Progenitor cell of endocrine pancreas (in vitro differentiated cells): ENCODE data around the gene TMEM150B. TPM values are rescaled to one million over a fixed set of nuclear protein-coding genes. Genes with fewer than 3 reads are reported as not detected.

ENCODE experiments used
- DNase-seq: peaks from one replicate; pipeline ENCODE4 v3.0.0; 2021; ENCODE audit warnings: low spot score; ENCODE audit not compliant: unreplicated experiment
- H3K27ac Mint-ChIP-seq: 2 replicates; pipeline ENCODE4 v1.8.0; 2021; ENCODE audit warnings: mild to moderate bottlenecking, moderate library complexity, mixed read lengths
- H3K27me3 Mint-ChIP-seq: 2 replicates; pipeline ENCODE4 v1.8.0; 2021; ENCODE audit warnings: mixed read lengths
- H3K36me3 Mint-ChIP-seq: 2 replicates; pipeline ENCODE4 v1.8.0; 2022; ENCODE audit warnings: mixed read lengths; ENCODE audit not compliant: insufficient read depth
- H3K4me1 Mint-ChIP-seq: 2 replicates; pipeline ENCODE4 v1.8.0; 2021; ENCODE audit warnings: low read depth, mixed read lengths
- H3K4me3 Mint-ChIP-seq: 2 replicates; pipeline ENCODE4 v1.8.0; 2021; ENCODE audit warnings: low read depth, mild to moderate bottlenecking, moderate library complexity, mixed read lengths
- H3K9me3 Mint-ChIP-seq: 2 replicates; pipeline ENCODE4 v1.8.0; 2021; ENCODE audit warnings: low read depth, mixed read lengths
- total RNA-seq: library from RNA; stranded (reverse); gene quantifications from 2 replicates; pipeline ENCODE4 v1.2.1, GENCODE V29; 2021
- TF ChIP-seq, protein P1 (sequence below): fragments of 200-600 bp; sonication (generic); IDR thresholded peaks from one replicate; pipeline ENCODE4 v1.5.0; 2021; ENCODE audit warnings: antibody characterized with exemption, mild to moderate bottlenecking; ENCODE audit not compliant: unreplicated experiment

TMEM150B gene
- total RNA-seq, 1 donor from 2014 or later: not detected

- Mint-ChIP-seq H3K4me1 (peaks cover 6% of the 10 kb centered on the region), H3K9me3 (no peaks in the 10 kb centered on the region), H3K36me3 (peaks cover 8% of the 10 kb centered on the region), H3K27ac (peak overlapping the region; percentile 20), H3K27me3 (peaks cover 32% of the 10 kb centered on the region), H3K4me3 (no peak overlapping the region)
- no peak for DNase-seq
- TF ChIP-seq, protein P1, sequence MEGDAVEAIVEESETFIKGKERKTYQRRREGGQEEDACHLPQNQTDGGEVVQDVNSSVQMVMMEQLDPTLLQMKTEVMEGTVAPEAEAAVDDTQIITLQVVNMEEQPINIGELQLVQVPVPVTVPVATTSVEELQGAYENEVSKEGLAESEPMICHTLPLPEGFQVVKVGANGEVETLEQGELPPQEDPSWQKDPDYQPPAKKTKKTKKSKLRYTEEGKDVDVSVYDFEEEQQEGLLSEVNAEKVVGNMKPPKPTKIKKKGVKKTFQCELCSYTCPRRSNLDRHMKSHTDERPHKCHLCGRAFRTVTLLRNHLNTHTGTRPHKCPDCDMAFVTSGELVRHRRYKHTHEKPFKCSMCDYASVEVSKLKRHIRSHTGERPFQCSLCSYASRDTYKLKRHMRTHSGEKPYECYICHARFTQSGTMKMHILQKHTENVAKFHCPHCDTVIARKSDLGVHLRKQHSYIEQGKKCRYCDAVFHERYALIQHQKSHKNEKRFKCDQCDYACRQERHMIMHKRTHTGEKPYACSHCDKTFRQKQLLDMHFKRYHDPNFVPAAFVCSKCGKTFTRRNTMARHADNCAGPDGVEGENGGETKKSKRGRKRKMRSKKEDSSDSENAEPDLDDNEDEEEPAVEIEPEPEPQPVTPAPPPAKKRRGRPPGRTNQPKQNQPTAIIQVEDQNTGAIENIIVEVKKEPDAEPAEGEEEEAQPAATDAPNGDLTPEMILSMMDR: no peak
Measured at GRCh38 chr19:55348317-55349034, 23.3 kb upstream of the TMEM150B start.

DNA sequence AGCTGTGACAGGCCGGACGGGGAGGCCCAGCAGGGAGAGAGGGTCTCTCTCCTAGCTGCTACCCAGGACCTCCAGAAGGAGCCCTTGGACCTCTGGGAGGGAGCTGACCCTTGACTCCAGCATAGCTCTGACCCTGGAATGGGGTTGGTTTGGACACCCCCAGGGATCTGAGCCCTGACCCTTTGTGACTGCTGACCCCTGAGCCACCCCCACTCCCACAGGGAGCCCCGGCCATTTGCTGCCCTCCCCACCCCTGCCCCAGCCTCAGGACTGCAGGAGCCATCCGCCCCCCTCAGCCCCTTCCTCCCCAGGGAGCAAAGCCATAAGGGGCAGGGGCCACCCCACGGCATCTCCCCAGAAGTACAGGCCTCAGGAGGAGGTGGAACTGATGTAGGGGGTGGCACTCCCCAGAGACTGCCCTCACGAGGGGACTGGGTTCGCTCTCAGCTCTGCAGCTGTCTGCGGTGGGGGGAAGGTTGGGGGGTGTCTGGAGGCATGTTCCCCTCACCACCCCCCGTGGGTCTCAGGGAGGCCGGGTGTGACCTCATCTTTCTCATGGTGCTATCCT lies 22.4 kb upstream of the TMEM150B start:
- H3K36me3 Mint-ChIP-seq: peaks cover 8% of the 10 kb centered on the region

GRCh38 chr19:55346725-55347441 lies 21.7 kb upstream of the TMEM150B start:
- no peak for DNase-seq
- no peak overlapping the region for H3K4me3 Mint-ChIP-seq
- H3K27ac Mint-ChIP-seq: no peak overlapping the region
- no peaks in the 10 kb centered on the region for H3K9me3 Mint-ChIP-seq
- TF ChIP-seq, protein P1: no peak
- H3K4me1 Mint-ChIP-seq: peaks cover 6% of the 10 kb centered on the region
- peaks cover 16% of the 10 kb centered on the region for H3K27me3 Mint-ChIP-seq
- H3K36me3 Mint-ChIP-seq: peaks cover 8% of the 10 kb centered on the region

More for the DNA sequence above, 22.4 kb upstream of the TMEM150B start:
- Mint-ChIP-seq H3K27ac (no peak overlapping the region), H3K4me3 (no peak overlapping the region), H3K9me3 (no peaks in the 10 kb centered on the region), H3K27me3 (peaks cover 23% of the 10 kb centered on the region), H3K4me1 (peaks cover 6% of the 10 kb centered on the region)
- DNase-seq: no peak
- TF ChIP-seq, protein P1: no peak

GRCh38 chr19:55345818-55346724 lies 20.9 kb upstream of the TMEM150B start:
- DNase-seq: no peak
- H3K4me1 Mint-ChIP-seq: peaks cover 11% of the 10 kb centered on the region
- H3K9me3 Mint-ChIP-seq: no peaks in the 10 kb centered on the region

More at GRCh38 chr19:55345818-55346724, 20.9 kb upstream of the TMEM150B start:
- TF ChIP-seq, protein P1: no peak
- no peak overlapping the region for H3K4me3 Mint-ChIP-seq
- peaks cover 8% of the 10 kb centered on the region for H3K27me3 Mint-ChIP-seq
- H3K36me3 Mint-ChIP-seq: peaks cover 10% of the 10 kb centered on the region
- no peak overlapping the region for H3K27ac Mint-ChIP-seq
